Right ventricle myocardium inferior (tissue), 1 donor: ENCODE results near the gene PLEKHH1. TPM values are rescaled to one million over a fixed set of nuclear protein-coding genes. Genes with fewer than 3 reads are reported as not detected.
A peak's percentile ranks its signal among the peaks of the same experiment; 100 is the strongest.
"Not testable (repeated sequence)": the region's sequence is repeated elsewhere in the genome, so short reads cannot be mapped to it uniquely, and the experiment has no call there.

Experiments
- ATAC-seq: fragments of 200-7000 bp; cut with Tn5 transposase; one replicate; pipeline ENCODE4 v1.9.1; 2020; ENCODE audit warnings: mild to moderate bottlenecking, moderate library complexity
- DNase-seq: peaks from one replicate; pipeline ENCODE4 v3.0.0; 2021; ENCODE audit errors: missing footprints
- intact Hi-C: fragments of 100-400 bp; cut with DNase I; formaldehyde crosslinking; loops from one replicate; pipeline ENCODE4 v1.11.0; 2022
- total RNA-seq: library from RNA; stranded (reverse); fragmentation: NEBNext Ultra II Directional; extraction: Animal tissue kit (Norgen Biotek cat#: 25700); gene quantifications from one replicate; pipeline ENCODE4 v1.2.1, GENCODE V29; 2021
- donor health status: DM: no; HTN: yes; CAD: no; lungs with severe emphysema.

The PLEKHH1 gene
- total RNA-seq, 1 donor from 2014 or later = 7.3 TPM

- DNase-seq, intact Hi-C loops, ATAC-seq: not testable (repeated sequence)
Observed at GRCh38 chr14:67593650-67594049, 60.6 kb downstream of the PLEKHH1 start.

DNA sequence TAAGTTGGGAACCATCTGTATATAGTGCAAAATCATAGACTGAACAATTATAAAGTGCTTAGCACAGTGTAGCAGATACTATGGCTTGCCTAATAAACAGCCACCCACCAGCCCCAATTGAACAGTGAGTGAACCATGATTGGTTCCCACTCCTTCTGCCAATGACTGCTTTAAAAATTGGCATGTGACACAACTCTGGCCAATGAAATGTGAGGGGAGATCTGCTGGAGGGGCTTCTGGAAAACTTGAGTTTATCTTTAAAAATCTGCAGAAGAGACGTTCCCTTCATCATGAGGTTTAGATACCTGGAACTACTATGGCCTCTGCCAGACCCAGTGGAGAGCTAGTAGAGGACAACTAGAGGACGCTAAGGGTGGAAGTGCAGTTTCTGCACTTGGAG, 62.3 kb downstream of the PLEKHH1 start:
- no peak for ATAC-seq
- intact Hi-C loops = no loop called here
- no peak for DNase-seq

DNA sequence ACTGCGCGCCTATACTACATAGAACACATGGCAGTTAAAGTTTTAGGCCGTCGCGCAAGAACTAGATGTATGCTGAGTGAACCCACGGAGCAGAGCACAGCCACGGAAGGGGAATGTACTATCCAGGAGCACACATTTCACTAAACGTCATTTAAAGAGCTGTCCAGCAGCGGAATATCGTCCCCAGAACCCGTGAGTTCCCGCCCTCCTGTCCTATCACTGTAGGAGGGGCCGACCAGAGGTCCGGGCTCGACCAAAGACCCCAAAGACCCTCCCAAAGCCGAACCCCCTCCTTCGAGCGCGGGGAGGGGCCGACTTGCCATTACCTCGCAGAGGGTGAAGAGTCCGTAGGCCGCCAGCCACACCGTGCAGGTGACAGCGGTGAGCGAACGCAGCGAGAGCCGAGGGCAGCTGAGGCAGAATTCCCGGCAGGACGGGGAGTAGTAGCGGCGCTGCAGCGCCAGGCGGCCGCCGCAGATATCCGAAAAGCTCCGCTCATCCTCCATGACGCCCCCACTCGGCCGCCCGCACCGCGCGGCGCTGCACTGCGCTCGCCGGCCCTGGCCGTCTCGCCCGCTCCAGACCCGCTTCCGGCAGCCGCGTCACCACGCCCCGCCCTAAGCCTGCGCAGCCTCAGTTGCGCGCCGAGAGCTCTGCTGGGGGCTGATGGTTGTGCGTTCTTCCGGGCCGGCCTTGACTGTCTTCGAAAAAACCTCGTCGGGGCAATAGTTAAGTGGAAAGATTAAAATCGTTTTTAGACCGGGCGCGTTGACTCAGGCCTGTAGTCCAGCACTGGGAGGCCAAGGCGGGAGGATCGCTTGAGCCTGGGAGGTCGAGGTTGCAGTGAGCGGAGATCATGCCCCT, 66.8 kb downstream of the PLEKHH1 start, which contains the start of gene PIGH:
PIGH (minus strand) TSS at position 571 of the 864 bp plus-strand sequence; CDS start at position 506, 65 bp downstream.
- ATAC-seq (peak; percentile 100), DNase-seq (peak; percentile 96)
- intact Hi-C loops = loop anchor here (2.0 to 5.0 kb wide), 2 partner anchors 19 to 72 kb away; partner anchors contain the start of genes ARG2 and VTI1B

DNA sequence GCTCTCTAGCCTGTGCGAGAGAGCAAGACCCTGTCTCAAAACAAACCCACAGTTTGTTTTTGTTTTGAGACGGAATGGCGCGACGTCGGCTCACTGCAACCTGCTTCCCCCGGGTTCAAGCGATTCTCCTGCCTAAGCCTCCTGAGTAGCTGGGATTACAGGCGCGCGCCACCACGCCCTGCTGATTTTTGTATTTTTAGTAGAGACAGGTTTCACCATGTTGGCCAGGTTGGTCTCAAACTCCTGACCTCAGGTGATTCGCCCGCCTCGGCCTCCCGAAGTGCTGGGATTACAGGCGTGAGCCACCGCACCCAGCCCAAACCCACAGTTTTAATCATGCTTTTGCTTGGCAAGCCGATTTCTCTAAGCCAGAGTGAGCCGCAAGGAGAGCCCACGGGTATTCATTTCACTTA, 67.5 kb downstream of the PLEKHH1 start:
- intact Hi-C loops = loop anchor here (2.0 to 5.0 kb wide), 2 partner anchors 18 to 72 kb away; partner anchors contain the start of genes ARG2 and VTI1B

DNA sequence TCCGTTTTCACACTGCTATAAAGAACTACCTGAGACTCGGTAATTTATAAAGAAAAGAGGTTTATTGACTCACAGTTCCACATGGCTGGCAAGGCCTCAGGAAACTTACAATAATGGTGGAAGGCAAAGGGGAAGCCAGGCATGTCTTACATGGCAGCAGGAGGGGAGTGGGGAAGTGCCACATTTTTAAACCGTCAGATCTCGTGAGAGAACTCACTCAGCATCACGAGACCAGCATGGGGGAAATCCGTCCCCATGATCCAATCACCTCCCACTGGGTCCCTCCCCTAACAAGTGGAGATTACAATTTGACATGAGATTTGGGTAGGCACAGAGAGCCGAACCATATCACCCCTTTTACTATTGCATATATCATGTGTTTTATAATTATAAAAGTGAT, 69.0 kb downstream of the PLEKHH1 start:
- no peak for DNase-seq
- intact Hi-C loops = loop anchor here (5.0 kb wide), 1 partner anchor 70 kb away; the partner anchor contains the start of gene VTI1B
- no peak for ATAC-seq

More for the DNA sequence above, 67.5 kb downstream of the PLEKHH1 start:
- not testable (repeated sequence) for ATAC-seq, DNase-seq

GRCh38 chr14:67602995-67603545, 70.0 kb downstream of the PLEKHH1 start:
- intact Hi-C loops = loop anchor here (5.0 kb wide), 1 partner anchor 69 kb away; the partner anchor contains the start of gene VTI1B
- ATAC-seq (no peak), DNase-seq (no peak)

DNA sequence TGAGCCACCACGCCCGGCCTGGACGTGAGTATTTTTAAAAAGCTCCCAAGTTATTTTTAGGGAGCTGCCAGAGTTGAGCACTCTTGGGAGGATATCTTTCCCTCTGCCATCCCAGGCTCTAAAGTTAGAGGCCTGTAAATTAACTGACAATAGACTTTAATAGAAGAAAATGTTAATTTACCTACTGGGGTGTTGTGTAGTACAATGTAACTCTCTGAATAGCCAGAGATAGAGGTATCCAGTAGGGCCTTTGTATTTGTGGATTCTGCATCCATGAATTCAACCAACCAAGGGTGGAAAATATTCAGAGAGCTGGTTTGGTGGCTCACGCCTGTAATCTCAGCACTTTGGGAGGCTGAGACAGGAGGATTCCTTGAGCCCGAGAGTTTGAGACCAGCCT, 74.6 kb downstream of the PLEKHH1 start:
- intact Hi-C loops = no loop called here
- ATAC-seq = no peak
- no peak for DNase-seq

DNA sequence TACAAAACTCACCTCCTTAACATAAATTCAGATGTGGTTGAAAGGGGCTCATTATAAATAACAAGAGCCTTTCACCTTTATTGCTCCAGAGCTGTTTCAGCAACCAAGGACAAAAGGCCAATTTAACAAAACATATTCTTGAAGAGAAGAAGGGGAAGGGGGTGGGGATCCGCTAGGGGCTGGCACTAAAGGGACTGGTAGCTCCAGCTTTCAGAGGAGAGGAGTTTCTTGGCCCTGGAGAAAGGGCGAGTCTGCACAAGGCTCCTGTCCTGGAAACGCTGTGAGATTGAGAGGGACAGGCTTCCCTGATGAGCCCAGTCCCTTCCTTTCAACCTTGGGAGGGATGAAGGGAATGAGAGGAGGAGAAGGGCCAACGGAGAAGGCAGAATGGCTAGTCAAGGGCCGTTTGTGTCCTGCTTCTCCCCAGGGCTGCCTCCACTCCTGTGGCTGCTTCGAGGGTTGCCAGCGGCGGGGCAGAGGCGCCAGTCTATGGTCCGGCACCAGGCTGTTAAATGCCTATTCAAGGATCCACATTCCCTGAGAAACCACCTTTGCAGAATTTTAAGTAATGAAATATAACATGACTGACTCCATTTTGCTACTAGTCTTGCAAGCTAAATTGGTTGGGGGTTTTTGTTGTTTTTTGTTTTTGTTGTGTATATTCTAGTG, 76.7 kb downstream of the PLEKHH1 start:
- intact Hi-C loops = no loop called here
- no peak for ATAC-seq
- DNase-seq = no peak

- ATAC-seq (no peak), DNase-seq (no peak)
- intact Hi-C loops = no loop called here
Observed at GRCh38 chr14:67610491-67610890, 77.4 kb downstream of the PLEKHH1 start.

DNA sequence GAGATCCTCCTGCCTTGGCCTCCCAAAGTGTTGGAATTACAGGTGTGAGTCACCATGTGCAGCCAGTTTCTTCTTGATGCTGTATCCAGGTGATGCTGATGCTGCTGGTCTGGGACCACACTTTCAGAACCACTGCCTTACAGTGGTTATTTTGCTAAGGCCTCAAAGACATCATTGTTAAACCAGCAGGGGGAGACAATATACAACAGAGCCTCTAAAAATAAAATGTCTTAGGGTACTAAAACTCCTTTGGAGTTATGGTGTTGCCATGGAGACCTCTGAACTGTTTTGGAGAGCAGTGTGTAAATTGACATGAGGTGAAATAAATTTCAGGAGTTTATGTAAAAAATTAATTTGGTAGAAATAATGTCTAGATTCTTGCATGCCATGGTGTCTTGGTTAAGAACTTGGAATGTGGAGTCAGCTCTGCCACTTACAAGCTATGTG, 85.5 kb downstream of the PLEKHH1 start:
- intact Hi-C loops = loop anchor here (2.0 kb wide), 3 partner anchors 18 to 86 kb away; partner anchors contain the start of gene PIGH
- ATAC-seq = peak; percentile 71
- DNase-seq = no peak

DNA sequence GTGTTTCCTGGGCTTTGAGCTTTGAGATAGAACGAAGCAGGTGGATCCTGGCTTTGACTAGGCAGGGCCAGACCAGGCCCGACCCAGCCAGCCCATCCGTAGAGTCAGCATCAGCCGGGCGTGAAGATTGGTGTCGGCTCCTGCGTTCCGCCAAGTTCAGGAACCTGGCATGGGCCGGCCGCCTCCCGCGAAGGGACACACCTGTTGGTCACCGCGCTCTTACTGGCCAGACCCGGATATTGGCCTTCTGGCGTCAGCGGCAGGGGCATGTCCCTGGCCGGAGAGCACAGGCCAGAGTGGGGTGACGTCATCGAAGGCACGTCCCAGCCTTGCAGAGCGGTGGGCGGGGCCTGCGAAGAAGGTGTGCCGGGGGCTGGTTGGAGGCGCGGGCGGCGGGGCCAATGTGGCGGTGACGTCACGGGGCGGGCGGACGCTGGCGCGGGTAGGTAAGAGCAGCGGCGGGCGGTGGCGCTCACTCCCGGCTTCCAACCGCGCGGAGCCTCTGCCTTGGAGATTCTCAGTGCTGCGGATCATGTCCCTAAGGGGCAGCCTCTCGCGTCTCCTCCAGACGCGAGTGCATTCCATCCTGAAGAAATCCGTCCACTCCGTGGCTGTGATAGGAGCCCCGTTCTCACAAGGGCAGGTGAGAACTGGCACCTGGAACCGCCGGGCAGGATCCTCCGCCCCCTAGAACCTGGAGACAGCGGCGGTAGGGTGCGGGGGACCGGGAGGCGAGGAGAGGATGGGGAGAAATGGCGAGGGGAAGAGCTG, 86.5 kb downstream of the PLEKHH1 start, which contains the start of gene ARG2:
ARG2 (plus strand) TSS at position 475 of the 771 bp plus-strand sequence; CDS start at position 533, 58 bp downstream.
- intact Hi-C loops = loop anchor here (2.0 kb wide), 3 partner anchors 19 to 85 kb away; partner anchors contain the start of gene PIGH
- ATAC-seq (peak; percentile 98), DNase-seq (peak; percentile 99)

GRCh38 chr14:67620217-67620785, 87.2 kb downstream of the PLEKHH1 start:
- intact Hi-C loops = no loop called here
- peak; percentile 5 for ATAC-seq
- no peak for DNase-seq

- ATAC-seq = no peak
Observed at GRCh38 chr14:67622675-67623074, 89.6 kb downstream of the PLEKHH1 start.

GRCh38 chr14:67623114-67623513, 90.0 kb downstream of the PLEKHH1 start:
- intact Hi-C loops = no loop called here
- no peak for DNase-seq
- no peak for ATAC-seq

More at GRCh38 chr14:67622675-67623074, 89.6 kb downstream of the PLEKHH1 start:
- intact Hi-C loops = no loop called here
- DNase-seq = no peak

DNA sequence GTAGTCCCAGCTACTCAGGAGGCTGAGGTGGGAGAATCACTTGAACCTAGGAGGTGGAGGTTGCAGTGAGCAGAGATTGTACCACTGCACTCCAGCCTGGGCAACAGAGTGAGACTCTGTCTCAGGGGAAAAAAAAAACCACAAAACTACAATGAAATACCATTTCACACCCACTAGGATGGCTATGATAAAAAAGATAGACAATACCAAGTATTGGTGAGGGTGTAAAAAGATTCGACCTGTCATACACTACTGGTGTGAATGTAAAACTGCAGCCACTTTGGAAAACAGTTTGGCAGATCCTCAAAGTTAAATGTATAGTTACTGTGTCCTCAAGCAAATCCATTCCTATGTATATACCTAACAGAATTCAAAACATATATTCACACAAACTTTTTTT, 93.0 kb downstream of the PLEKHH1 start:
- intact Hi-C loops, ATAC-seq, DNase-seq: not testable (repeated sequence)

- DNase-seq (no peak), ATAC-seq (no peak)
- intact Hi-C loops = no loop called here
Observed at GRCh38 chr14:67627519-67627918, 94.4 kb downstream of the PLEKHH1 start.

- DNase-seq = no peak
- intact Hi-C loops = no loop called here
- no peak for ATAC-seq
Observed at GRCh38 chr14:67630186-67630585, 97.1 kb downstream of the PLEKHH1 start.

DNA sequence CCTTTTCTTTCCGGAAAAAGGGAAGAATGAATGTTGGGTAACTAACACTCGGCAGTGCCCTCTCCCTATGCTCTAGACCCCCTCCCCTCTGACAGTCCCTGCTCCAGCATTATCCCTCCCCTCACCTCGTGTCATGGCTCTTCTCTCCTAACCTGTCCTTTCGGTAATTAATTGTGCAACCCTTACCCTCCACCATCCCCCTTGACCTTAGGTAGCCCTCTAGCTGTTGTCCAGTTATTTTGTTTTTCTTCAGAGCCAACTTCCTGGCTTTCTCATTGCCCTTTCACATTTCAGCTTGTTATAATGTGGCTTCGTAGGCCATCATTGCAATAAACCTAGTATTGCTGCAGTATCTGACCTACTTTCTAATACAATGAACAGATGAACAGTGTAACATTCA, 97.8 kb downstream of the PLEKHH1 start:
- DNase-seq (no peak), ATAC-seq (no peak)
- intact Hi-C loops = no loop called here
